Pancreas (tissue), 10 donors: ENCODE data around the gene ALAD. TPM values are rescaled to one million over a fixed set of nuclear protein-coding genes. Genes with fewer than 3 reads are reported as not detected.

Experiments used
- ATAC-seq, 4 donors: fragments of 200-7000 bp; cut with Tn5 transposase; one replicate each; pipeline versions ENCODE4 v1.8.0 to v1.9.1; 2020; ENCODE audit warnings: mild to moderate bottlenecking in 4 of 4, moderate library complexity in 4 of 4
- DNase-seq, 6 donors: peaks; one replicate each; pipeline ENCODE4 v3.0.0-alpha.2; 2020
- FAIRE-seq: peaks from 2 replicates; lab custom pipeline; 2012; peaks lifted over from hg19 to GRCh38; lab: Jason Lieb, UNC
- H3K27ac ChIP-seq, 4 donors: fragments of 200-600 bp; sonication (generic); 1 replicate in 3 of 4; 2 replicates in 1 of 4; pipeline versions ENCODE4 v1.5.0 to v1.8.0; 2020
- H3K27me3 ChIP-seq, 4 donors: fragments of 200-600 bp; one replicate each; pipeline ENCODE4 v1.8.0; 2021
- H3K36me3 ChIP-seq, 3 donors: fragments of 200-600 bp; sonication (generic) in 1 of 3; one replicate each; pipeline versions ENCODE4 v1.5.0 to v1.8.0; 2020 to 2021
- H3K4me1 ChIP-seq, 3 donors: fragments of 200-600 bp; one replicate each; pipeline ENCODE4 v1.8.0; 2021
- H3K4me3 ChIP-seq, 4 donors: fragments of 200-600 bp; sonication (generic) in 2 of 4; one replicate each; pipeline versions ENCODE4 v1.5.0 to v1.8.0; 2020 to 2021
- H3K9me3 ChIP-seq, 4 donors: fragments of 200-600 bp; one replicate each; pipeline ENCODE4 v1.8.0; 2021
- CTCF ChIP-seq, 4 donors: fragments of 200-600 bp; sonication (generic) in 3 of 4; IDR thresholded peaks; one replicate each; pipeline versions ENCODE4 v1.5.0 to v1.8.0; 2021; ENCODE audit warnings: antibody characterized with exemption in 4 of 4
- WGBS, 2 donors: extraction: QIAGEN DNeasy Blood & Tissue Kit; methylation state at CpG; one replicate each; pipeline ENCODE4 v1.1.7; 2013; 5-methylcytosine and 5-hydroxymethylcytosine counted together
- intact Hi-C, 3 donors: fragments of 100-400 bp; cut with DNase I; formaldehyde crosslinking; loops; one replicate each; pipeline versions ENCODE4 v1.11.1 to v1.14.2; 2022
- polyA plus RNA-seq, 2 donors: library from polyadenylated mRNA; stranded (reverse); fragments of 200-250 nt; gene quantifications; one replicate each; pipeline ENCODE4 v1.2.3, GENCODE V29; 2013
- total RNA-seq, 6 donors: library from RNA; stranded (reverse); fragmentation: NEBNext Ultra II Directional in 4 of 6; extraction: Animal tissue kit (Norgen Biotek cat#: 25700) in 4 of 6; gene quantifications; one replicate each; pipeline versions ENCODE4 v1.2.1 to v1.2.4, GENCODE V29; 2021 to 2023
- donor health status: healthy with polysubstance abuse.
- donor health status: DM: no; HTN: no; CAD: no; lungs with moderate emphysema.
- donor health status: DM: no; HTN: no; CAD: no.
- donor health status: control.
- donor health status: control.
- donor health status: Bipolar disorder and iron deficiency.
- donor health status: DM: yes; HTN: yes; CAD: no.
- donor health status: DM: no; HTN: no; CAD: no.
- donor health status: DM: no; HTN: no; CAD: no.
- donor health status: DM: yes; HTN: yes; CAD: no.

The ALAD gene
- total and polyA plus RNA-seq, 8 donors, result 35.7 to 60.3 (median 44.9) TPM

GRCh38 chr9:113337714-113338113 is 63.4 kb downstream of the ALAD start:
- Histone ChIP-seq H3K4me3 (no peak overlapping the region), H3K9me3 (no peaks in the 10 kb centered on the region), H3K27ac (no peak overlapping the region), H3K4me1 (peaks cover 0 to 8% (median 4%) of the 10 kb centered on the region in 3 donors), H3K27me3 (no peaks in the 10 kb centered on the region), H3K36me3 (no peaks in the 10 kb centered on the region)
- FAIRE-seq, result no peak
- DNase-seq, result no peak
- TF ChIP-seq CTCF (IDR thresholded peaks at IDR 0.05), result no peak
- intact Hi-C loops, result no loop called here
- ATAC-seq, result no peak
- WGBS, 2 donors, result 91 to 98% methylated on average over 2 of the region's 2 CpGs

Other genes starting within 250 kb of the ALAD start
- gene FKBP15, start 180.0 kb downstream of the ALAD start, total RNA-seq, result 10 to 100 TPM in 4 of 6 donors, 1 to 10 TPM in 2; 8.6 to 16.5 (median 10.6) TPM
- 1 to 10 TPM; 7.5 to 10.0 TPM for gene FKBP15, start 180.0 kb downstream of the ALAD start, polyA plus RNA-seq
- 10 to 100 TPM in 4 of 6 donors, 1 to 10 TPM in 2; 7.6 to 16.1 (median 12.8) TPM for gene SLC31A1, start 179.7 kb downstream of the ALAD start, total RNA-seq
- gene SLC31A1, start 179.7 kb downstream of the ALAD start, polyA plus RNA-seq, result 1 to 10 TPM; 2.5 to 6.7 TPM
- gene CDC26, start 125.7 kb downstream of the ALAD start, total RNA-seq, result 10 to 100 TPM in 3 of 6 donors, 1 to 10 TPM in 3; 7.4 to 18.0 (median 10.3) TPM
- gene CDC26, start 125.7 kb downstream of the ALAD start, polyA plus RNA-seq, result 10 to 100 TPM; 11.0 to 30.1 TPM
- gene PRPF4, start 125.6 kb downstream of the ALAD start, total RNA-seq, result 10 to 100 TPM in 2 of 6 donors, 1 to 10 TPM in 4; 5.5 to 10.8 (median 8.4) TPM
- gene PRPF4, start 125.6 kb downstream of the ALAD start, polyA plus RNA-seq, result 1 to 10 TPM; 5.1 to 9.4 TPM
- gene RNF183, start 97.9 kb downstream of the ALAD start, total RNA-seq, result under 1 TPM in 5 of 6 donors, not detected in 1; 0.14 to 0.22 (median 0.16) TPM
- gene RNF183, start 97.9 kb downstream of the ALAD start, polyA plus RNA-seq, result 1 to 10 TPM in 1 of 2 donors, under 1 TPM in 1; 0.46 to 1.5 TPM
- 1 to 10 TPM; 2.2 to 4.5 (median 3.3) TPM for gene WDR31, start 61.0 kb downstream of the ALAD start, total RNA-seq
- 1 to 10 TPM; 1.2 to 1.3 TPM for gene WDR31, start 61.0 kb downstream of the ALAD start, polyA plus RNA-seq
- gene BSPRY, start 51.7 kb downstream of the ALAD start, total RNA-seq, result 10 to 100 TPM; 15.2 to 35.9 (median 22.7) TPM
- gene BSPRY, start 51.7 kb downstream of the ALAD start, polyA plus RNA-seq, result 10 to 100 TPM; 12.5 to 19.7 TPM
- 10 to 100 TPM; 18.8 to 44.0 (median 26.3) TPM for gene HDHD3, start 24.3 kb downstream of the ALAD start, total RNA-seq
- gene HDHD3, start 24.3 kb downstream of the ALAD start, polyA plus RNA-seq, result 10 to 100 TPM; 76.0 to 80.6 TPM
- 10 to 100 TPM in 5 of 6 donors, 1 to 10 TPM in 1; 8.7 to 19.1 (median 14.0) TPM for gene POLE3, start 9.4 kb upstream of the ALAD start, total RNA-seq
- gene POLE3, start 9.4 kb upstream of the ALAD start, polyA plus RNA-seq, result 10 to 100 TPM in 1 of 2 donors, 1 to 10 TPM in 1; 9.1 to 14.3 TPM
- gene C9orf43, start 9.5 kb upstream of the ALAD start, total RNA-seq, result under 1 TPM; 0.18 to 0.55 (median 0.42) TPM
- 1 to 10 TPM in 1 of 2 donors, under 1 TPM in 1; 0.68 to 1.5 TPM for gene C9orf43, start 9.5 kb upstream of the ALAD start, polyA plus RNA-seq
- gene RGS3, start 62.4 kb upstream of the ALAD start, total RNA-seq, result 10 to 100 TPM; 18.3 to 44.0 (median 28.7) TPM
- 10 to 100 TPM; 31.6 to 55.3 TPM for gene RGS3, start 62.4 kb upstream of the ALAD start, polyA plus RNA-seq